GM12872 (cell line): ENCODE data around the gene TBCB.

ENCODE experiments used
- CTCF ChIP-seq: IDR thresholded peaks from 3 replicates; pipeline ENCODE4 v1.5.1; 2011; ENCODE audit warnings: low read depth, mild to moderate bottlenecking, low read length, moderate library complexity; ENCODE audit not compliant: insufficient read depth

Gene TBCB

GRCh38 chr19:36113894-36114720, 1.2 kb upstream of the TBCB start:
- no peak for TF ChIP-seq CTCF

- TF ChIP-seq CTCF: no peak
Observed at GRCh38 chr19:36114721-36115452, 381 bp upstream of the TBCB start, which contains the start of gene POLR2I. Gene POLR2I, minus strand, starts transcription at chr19:36114875. Its CDS starts 19 bp downstream, at chr19:36114856.

GRCh38 chr19:36116344-36116637, 1.0 kb downstream of the TBCB start:
- TF ChIP-seq CTCF: no peak

GRCh38 chr19:36120092-36120983, 5.1 kb downstream of the TBCB start:
- no peak for TF ChIP-seq CTCF

GRCh38 chr19:36120984-36121358, 5.7 kb downstream of the TBCB start:
- no peak for TF ChIP-seq CTCF

GRCh38 chr19:36121486-36122124, 6.3 kb downstream of the TBCB start:
- TF ChIP-seq CTCF: no peak

GRCh38 chr19:36125557-36125956, 10.3 kb downstream of the TBCB start:
- TF ChIP-seq CTCF: no peak
